GM21619 (cell line): ENCODE measurements around the gene NANS.
"Not testable (repeated sequence)": the region's sequence is repeated elsewhere in the genome, so short reads cannot be mapped to it uniquely, and the experiment has no call there.

Experiments
- ATAC-seq: cut with Tn5 transposase; IDR thresholded peaks from one replicate; pipeline ENCODE4 v1.9.1; 2021; ENCODE audit not compliant: unreplicated experiment

NANS gene, protein sequence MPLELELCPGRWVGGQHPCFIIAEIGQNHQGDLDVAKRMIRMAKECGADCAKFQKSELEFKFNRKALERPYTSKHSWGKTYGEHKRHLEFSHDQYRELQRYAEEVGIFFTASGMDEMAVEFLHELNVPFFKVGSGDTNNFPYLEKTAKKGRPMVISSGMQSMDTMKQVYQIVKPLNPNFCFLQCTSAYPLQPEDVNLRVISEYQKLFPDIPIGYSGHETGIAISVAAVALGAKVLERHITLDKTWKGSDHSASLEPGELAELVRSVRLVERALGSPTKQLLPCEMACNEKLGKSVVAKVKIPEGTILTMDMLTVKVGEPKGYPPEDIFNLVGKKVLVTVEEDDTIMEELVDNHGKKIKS

DNA sequence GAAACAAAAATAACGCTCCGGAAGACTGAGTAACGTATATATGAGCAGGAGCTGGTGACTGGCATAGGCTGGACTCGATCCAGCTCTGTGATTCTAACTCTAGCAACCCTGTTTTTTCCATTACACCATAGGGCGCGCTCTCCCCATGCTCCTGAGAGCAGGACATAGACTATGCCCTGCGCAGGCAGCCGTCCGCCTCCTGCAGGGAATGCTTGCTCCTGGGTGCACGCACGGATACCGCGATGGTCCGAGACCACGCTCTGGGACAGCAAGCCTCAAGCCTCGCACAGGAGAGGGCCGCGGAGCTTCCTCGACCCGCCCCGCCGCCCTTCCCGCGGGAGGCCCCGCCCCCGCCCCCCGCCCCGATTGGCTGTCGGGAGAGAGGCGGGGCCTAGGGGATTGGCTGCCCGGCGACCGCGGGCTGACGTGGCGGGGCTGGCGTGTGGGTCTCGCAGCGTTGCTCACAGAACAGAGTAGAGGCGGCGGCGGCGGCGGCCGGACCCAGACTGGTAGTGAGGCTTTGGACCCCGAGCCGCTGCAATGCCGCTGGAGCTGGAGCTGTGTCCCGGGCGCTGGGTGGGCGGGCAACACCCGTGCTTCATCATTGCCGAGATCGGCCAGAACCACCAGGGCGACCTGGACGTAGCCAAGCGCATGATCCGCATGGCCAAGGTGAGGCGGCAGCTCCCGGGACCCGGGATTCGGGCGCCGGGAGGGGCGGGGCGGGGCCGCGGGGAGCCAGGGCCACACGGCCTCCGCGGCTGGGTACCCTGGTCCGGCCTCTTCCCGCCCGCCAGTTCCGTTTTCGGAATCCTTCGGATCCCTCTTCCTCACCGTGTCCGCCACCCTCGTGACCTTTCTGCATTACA lies at the start of gene NANS:
Gene NANS, plus strand, starts transcription at position 464 of the 869 bp plus-strand sequence. Its CDS starts 77 bp downstream, at position 541.
- peak; percentile 94 for ATAC-seq

DNA sequence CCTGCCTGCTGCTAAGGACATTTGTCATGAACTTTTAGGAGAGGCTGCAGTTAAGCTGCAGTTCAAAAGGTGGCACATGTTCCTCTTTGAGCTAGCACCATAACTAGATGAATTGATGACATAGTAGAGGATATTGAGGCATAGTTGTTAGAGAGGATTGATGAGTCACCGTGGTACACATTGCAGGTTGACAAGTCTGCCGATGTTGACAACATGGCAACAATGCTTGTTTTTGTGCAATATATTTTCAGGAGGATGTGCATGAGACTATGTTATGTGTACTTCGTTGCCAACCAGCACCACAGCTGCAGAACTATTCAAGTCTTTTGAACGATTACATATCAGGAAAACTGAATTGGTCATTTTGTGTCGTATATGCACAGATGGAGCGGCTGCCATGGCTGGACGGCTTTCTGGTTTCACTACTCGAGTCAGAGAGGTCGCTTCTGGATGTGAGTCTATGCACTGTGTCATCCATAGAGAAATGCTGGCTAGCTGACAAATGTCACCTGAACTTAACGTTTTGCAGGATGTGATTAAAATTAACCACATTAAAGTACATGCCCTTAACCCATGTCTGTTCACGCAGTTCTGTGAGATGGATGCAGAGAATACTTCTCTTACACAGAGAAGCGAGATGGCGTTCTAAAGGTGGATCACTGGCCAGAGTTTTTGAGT lies 49.1 kb upstream of the NANS start:
- no peak for ATAC-seq

DNA sequence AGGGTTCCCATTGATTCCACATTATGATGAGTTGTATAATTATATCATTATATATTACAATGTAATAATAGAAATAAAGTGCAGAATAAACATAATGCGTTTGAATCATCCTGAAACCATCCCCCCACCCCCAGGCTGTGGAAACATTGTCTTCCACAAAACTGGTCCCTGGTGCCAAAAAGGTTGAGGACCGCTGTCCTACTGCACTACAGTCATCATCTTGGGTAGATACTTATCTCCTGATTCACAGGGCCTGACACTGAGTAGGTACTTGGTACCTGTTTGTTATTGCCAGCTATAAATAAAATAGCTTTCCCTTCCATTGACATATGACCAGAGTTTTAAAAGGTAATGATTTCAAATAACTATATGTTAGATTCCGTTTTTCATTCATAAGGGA lies 47.8 kb upstream of the NANS start:
- no peak for ATAC-seq

DNA sequence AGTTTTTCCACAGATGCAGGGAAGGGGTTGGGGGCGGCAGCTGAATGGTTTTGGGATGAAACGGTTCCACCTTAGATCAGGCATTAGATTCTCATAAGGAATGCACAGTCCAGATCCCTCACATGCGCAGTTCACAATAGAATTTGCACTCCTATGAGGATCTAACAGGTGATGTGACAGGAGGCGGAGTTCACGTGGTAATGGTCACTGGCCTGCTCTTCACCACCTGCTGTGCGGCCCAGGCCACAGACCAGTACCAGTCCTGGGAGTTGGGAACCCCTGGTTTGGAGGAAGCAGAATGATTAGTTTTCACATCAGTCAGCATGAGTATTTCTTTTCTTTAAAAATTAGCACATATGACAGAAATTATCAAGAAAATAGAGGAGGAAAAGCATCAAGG lies 47.1 kb upstream of the NANS start:
- ATAC-seq = no peak

DNA sequence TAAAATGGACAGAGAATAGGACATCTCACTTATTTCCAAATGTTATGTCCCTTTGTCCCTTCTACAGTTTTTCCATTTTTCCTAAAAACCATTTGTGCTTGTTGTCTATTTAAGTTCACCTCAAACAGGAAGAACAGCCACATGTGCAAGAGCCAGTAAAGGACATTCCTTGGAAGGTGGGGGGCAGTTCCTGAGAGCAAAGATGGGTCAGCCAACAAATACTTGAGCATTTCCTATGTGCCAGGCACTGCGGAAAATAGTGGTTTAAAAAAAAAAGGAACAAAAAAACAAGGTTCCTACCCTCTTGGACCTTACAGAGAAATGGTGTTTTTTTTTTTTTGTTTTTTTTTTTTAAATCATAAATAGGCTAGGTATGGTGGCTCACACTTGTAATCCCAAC lies 46.6 kb upstream of the NANS start:
- ATAC-seq = no peak

DNA sequence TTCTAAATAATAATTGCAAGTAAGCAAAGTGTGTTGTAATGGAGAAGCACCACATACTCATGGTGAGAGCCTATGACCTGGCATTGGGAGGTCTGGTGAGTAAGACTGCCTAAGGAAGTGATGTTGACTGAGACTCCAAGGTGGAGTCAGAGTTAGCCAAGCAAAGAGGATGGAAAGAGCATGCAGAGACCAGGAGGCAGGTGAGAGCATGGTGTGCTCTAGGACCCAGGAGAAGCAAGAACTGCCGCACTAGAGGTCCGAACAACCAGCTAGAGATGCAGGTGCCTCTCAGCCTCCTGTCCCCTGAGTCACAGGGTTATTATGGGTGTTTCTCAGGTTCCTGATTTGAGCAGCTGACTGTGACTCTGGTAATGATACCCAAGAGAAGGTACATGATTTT lies 46.1 kb upstream of the NANS start:
- peak; percentile 92 for ATAC-seq

DNA sequence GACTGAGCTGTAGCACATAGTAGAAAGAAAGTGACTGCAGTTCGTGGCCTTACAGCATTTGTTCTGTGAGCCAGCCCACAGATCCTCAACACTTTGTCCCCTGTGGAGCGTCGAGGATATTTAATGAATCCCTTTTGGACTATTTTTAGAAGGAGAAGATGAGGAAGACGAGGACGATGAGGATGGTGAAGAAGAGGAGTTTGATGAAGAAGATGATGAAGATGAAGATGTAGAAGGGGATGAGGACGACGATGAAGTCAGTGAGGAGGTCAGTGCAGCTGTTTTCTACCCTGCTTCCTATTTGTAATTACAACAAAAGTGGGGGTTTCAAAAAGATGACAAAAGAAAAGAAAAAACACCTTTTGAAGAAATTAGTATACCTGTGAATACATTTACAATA lies 45.4 kb upstream of the NANS start:
- no peak for ATAC-seq

DNA sequence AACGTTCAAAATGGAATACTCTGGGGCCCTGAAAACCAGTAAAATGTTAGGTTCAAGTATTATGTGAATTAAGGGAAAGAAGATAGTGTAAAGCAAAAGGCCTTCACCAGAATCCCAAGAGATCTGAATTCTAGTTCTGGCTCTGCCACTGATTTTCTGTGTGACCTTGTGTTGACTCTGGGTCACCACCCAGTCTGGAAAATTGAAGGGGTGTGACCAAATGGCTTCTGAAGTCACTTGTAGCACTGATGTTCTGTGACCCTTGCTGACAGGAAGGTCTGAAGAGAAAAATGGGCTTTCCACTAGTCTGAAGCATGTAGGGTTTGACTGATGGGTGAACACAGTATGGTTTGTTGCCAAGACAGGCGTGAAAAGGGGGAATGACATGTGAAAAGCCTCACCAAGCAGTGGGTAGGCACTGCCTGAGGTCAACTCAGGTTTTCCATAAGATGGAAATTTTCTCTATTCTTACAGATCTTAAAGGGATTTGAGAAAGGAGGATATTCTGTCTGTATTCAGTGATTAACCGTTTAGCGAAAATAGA lies 40.3 kb upstream of the NANS start:
- ATAC-seq = no peak

DNA sequence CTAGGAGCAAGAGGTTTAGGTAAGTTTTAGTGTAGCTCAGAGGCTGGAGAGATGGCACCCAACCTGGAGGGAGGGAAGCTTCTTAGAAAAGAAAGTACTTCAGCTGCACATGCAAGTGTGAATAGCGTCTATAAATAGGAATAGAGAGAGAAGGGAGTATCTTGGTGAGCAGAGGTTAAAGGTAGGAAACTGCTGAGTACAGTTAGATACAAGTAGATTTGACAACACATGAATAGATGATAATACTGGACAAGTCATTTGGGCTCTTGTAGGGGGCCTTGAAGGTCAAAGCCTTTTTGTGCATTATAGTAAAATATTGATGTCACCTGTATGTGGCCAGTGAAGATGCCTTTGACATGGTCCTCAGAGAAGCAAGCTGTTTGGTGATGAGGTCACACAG lies 39.2 kb upstream of the NANS start:
- ATAC-seq = no peak

DNA sequence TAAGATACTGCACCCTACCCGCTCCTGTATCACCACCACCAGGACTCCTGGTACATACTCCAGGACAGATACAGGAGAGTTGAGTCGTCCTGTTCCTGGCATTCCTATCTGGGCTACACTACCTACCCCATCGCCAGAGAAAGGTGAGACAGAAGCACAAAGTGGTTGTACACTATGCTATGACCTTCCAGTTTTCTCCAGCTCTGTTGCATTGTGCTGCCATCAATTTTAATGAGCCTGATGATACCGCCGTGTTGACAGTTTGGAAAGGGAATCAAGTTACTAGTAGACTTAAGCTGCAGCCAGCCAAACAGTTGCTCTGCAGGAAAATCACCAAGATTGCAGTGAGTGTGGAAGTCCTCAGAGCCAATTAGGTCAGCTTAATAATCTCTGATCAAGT lies 38.2 kb upstream of the NANS start:
- no peak for ATAC-seq

DNA sequence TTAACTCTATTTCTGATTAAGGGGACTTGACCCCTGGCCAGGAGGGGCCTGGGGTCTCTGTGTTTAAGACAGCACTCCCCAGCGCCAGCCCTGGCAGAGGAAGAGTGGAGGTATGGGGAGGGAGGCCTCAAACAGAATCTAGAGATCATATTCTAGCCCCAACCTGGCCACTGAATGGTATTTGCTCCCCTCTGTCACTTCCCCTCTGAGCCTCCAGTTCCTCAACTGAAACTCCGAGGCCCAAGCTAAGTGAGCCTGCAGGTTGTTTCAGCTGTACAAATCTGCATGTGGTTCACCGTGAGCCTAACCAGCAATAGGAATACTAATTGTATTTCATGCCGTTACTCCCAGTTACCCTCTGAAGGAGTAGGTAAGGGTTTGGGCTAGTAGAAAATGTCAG lies 37.4 kb upstream of the NANS start:
- no peak for ATAC-seq

DNA sequence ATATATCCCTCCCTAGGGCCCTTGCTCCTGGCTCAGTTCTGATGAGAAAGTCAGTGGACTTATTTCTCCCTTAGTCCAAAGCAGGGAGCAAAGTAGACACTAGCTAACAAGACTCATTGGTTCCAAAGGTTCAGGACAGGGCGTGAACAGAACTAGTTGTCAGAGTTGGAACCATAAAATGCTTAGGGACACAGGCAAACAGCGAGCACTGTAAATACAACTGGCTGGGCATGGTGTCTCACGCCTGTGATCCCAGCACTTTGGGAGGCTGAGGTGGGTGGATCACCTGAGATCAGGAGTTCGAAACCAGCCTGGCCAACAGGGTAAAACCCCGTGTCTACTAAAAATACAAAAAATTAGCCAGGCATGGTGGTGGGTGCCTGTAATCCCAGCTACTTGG lies 36.7 kb upstream of the NANS start:
- ATAC-seq = not testable (repeated sequence)

DNA sequence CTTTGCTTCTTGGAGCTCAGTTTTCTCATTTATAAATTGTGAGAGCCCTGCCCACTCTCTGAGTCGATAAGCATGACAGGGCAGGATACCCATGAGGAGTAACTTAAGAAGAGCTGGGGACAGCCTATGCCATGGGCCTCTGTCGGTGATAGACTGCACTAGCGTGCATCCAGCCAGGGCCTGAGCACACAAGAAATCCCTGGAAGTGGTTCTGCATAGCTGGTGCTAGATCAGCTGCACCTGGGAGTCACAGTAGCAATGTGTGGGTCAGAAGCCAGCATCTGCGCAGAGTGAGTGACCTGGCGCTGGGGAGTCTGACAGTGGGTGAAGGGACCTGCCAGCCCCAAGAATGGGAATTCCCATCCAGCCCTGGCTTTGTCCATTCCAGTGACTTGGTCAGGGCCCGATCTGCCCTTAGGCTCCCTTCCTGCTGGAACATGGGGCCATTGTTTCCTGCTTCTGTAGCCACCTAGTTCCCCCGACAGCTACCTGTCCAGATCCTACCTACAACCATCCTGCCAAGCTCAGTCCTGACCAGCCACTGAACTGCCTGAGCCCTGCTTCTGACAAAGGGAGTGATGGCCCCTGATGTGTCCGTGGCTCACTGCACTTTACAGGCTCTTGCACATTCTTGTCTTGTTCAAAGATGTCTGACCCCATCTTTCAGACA lies 35.9 kb upstream of the NANS start:
- ATAC-seq = no peak

DNA sequence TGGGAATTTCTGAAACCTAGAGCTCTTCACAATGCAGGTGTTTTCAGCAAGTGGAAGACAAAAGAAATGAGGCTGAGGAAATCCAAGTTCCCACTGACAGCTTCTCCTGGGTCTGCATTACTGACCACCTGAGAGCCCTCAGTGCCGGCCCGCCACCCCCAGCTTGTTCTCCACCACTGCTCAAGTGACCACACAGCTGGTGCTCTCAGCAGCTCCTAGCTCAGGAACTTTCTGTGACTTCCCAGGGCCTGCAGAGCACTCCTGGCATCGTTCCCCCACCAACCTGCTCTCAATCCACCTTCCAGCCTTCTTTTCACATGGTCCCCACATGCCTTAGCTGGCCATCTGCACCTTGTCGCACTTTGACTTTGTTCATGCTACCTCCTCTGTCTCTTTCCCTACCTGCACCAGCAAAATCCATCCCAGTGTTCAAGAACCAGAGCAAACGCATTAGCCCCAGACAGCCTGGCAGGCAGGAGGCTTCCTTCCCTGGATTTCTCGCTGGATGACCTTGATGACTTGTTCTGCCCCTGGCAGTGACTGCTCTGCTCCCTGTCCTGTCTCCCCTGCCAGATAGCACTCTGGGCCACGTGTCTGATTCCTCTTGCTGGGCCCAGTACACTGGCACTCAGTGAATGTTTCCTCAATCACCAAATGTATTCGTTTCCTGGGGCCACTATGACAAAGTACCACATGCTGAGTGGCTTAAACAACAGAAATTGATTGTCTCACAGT lies 35.1 kb upstream of the NANS start:
- ATAC-seq = no peak

DNA sequence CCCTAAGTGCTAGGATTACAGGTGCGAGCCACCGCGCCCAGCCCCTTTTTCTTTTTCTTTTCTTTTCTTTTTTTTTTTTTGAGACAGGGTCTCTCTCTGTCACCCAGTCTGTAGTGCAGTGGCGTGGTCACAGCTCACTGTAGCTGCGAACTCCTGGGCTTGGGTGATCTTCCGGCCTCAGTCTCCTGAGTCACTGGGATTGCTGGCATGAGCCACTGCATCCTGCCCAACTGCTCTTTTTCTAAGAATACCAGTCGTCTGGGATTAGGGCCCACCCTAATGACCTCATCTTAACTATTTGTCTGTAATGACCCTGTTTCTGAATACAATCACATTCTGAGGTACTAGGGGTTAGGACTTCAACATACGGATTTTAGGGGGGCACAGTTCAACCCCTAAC lies 34.1 kb upstream of the NANS start:
- ATAC-seq = no peak

DNA sequence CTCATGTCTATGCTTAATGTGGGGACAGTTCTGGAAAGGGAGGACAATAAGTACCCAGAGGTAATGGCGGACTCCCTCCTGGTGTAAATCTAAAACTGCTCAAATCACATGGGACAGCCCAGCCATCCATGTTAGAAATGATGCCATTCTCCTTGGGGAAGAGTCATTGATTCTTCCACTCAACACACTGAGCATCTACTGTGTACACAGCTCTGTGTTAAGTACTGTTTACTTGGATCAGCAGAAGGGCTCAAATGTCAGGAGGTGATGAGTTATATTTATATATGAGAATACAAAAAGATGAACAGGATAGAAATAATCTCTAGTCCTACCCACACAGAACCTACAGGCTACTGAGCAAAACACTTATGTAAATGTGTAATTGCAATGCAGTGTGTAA lies 31.8 kb upstream of the NANS start:
- ATAC-seq = no peak

DNA sequence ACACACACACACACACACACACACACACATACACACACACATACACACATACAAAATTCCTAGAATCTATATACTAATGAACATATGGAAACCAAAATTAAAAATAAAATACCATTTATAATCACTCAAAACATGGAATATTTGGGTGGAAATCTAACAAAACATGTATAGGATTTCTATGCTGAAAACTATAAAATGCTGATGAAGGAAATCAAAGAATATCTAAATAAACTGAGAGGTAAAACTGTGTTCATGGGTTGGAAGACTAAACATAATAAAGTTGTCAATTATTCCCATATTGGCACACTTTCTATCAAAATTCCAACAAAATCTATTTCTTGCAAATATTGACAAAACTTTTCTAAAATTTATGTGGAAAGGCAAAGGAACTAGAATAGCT lies 25.4 kb upstream of the NANS start:
- ATAC-seq = no peak

DNA sequence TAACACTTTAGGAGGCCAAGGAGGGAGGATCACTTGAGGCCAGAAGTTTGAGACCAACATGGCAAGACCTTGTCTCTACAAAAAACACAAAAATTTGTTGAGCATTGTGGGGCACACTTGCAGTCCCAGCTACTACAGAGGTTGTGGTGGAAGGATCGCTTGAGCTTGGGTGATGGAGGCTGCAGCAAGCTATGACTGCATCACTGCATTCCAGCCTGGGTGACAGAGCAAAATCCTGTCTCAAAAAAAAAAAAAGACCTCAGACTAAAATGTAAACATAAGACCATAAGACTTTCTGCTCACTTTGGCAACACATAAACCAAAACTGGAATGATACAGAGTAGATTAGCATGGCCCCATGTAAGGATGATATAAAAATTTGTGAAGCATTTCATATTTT lies 24.6 kb upstream of the NANS start:
- no peak for ATAC-seq

DNA sequence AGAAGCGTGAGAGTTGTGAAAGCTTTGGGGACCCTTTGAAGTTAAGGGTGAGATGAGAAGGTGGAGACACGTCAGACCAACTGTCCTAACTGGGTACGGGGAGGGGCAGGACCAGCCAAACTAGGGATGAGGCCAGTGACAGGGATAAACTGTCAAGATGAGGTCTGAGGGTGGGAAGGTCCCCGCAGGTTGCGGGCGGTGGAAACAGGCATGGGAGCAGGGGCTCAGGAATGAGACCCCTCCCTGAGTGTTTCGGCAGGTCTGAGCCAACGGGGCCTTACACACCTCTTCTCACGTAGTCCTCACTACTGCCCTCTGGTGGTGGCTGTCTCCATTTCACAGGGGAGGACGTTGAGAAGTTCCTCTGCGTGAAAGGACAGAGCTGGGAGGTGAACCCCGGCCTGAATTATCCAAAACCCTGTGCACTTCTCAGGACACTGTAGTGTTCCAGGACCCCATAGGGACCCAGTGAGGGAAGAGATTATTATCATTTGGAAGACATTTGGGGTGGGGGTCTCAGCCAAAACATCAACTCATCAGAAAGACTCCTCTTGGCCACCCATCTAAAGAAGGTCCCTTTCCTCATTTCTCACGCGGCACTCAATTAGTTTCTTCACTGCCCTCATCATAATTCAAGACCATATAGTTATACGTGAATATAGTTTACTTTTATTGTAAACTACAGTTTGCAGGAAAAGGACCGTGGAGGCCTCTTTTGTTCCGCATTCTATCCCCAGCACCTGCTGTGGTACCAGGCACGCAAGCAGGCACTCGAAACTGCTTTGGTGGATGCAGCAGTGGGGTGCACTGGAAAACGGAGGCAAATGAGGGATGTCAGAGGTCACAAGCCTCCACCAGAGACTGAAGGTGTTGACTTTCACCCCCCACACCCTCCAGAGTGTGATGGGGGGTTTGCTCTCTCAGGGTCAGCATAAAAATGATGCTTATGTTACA lies 21.7 kb upstream of the NANS start:
- no peak for ATAC-seq
